Hypothalamus (tissue), 51 donors: ENCODE measurements around the gene SPTY2D1.
"Not testable (repeated sequence)": the region's sequence is repeated elsewhere in the genome, so short reads cannot be mapped to it uniquely, and the experiment has no call there.

Experiments used
- DNase-seq, 51 donors: peaks; one replicate each; lab custom pipeline; 2025; lab: John Stamatoyannopoulos, UW

SPTY2D1 gene

GRCh38 chr11:18623707-18624106, 10.4 kb downstream of the SPTY2D1 start:
- DNase-seq, result no peak

DNA sequence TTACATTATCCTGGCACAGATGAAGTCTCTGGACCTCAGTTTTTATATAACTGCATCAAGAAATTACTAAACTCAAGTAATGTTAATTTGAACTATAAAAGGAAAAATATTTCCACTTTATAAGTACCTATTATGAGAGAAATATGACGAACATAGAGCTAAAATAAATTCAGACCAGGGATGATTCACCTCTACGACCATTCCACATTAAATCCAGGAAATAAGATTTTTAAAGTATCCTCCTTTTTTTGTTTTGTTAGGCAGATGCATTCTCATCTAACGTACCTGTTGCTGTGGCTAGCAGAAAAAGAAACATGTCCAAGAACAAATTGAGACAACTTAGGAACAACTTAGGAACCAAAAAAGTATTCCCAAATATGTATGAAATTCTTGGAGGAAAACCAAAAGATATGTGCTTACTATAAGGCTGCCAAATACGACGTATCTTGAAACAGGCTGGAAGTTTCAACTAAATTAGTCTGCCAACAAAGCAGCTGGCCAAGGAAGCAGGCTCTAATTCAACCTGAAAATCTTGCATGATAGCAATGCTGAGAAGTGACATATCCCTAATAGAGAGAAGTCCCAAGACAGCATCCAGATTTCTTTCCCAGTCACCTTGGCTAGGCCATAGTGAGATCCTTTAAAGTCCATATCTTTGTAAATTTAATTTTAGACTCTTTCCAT, 15.7 kb downstream of the SPTY2D1 start:
- no peak for DNase-seq

GRCh38 chr11:18617688-18618341, 16.3 kb downstream of the SPTY2D1 start:
- DNase-seq, result no peak

GRCh38 chr11:18615628-18616392, 18.3 kb downstream of the SPTY2D1 start:
- no peak for DNase-seq

GRCh38 chr11:18614667-18615066, 19.5 kb downstream of the SPTY2D1 start:
- DNase-seq, result no peak

- DNase-seq, result no peak
These were observed 21.7 kb downstream of the SPTY2D1 start for GRCh38 chr11:18612394-18612793.

GRCh38 chr11:18611196-18611595, 22.9 kb downstream of the SPTY2D1 start:
- no peak for DNase-seq

DNA sequence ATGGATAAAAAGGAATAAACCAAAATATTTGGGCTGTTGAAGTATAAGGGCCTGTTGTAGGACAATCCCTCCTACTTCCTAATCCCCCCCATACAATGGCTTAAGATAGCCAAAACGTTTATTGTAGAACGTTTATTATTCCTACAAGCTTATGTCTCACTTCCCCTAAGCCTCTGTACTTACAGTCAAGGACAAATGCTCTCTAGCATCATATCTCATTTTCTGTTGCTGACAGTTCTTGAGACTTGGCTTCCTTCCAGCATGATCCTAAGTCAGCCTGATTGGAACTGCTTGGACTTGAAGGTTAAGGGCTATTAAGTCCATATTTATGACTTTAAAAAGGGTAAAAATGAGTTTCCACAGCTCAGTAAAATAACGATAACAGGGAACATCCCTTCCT, 25.8 kb downstream of the SPTY2D1 start:
- no peak for DNase-seq

DNA sequence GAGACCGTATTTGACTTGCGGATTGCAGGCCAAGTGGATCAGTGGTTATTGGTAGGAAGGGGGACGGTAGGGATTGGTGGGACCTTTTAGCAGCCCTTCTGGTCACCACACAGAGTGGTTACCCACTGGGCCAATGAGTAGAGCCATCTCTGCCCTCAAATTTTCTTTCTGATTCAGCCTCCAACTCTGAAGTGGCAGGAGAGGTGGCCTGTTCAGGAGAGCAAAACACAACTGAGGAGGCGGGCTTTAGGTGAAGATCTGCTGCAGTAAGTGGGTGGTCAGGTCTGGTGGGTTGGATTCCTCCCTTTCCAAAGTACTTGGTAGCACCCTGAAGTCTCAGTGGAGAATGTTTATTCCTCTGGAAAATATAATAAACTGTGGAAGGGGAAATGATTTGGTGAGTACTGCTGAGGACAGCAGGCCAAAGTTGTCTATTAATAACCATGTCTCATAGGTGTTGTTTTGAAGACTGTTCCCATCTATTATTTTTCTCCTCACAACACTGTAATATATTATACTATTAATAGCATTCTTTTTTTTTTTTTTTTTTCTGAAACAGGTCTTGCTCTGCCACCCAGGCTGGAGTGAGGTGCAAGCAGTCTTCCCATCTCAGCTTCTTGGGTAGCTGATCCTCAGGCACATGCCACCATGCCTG, 33.1 kb downstream of the SPTY2D1 start:
- DNase-seq, result no peak

- DNase-seq, result no peak
These were observed 34.4 kb downstream of the SPTY2D1 start, which contains the start of gene MISFA for GRCh38 chr11:18599739-18600230. Gene MISFA, plus strand, starts transcription at chr11:18599789. Its CDS starts 140 bp downstream, at chr11:18599929.

- DNase-seq, result no peak
These were observed 39.0 kb downstream of the SPTY2D1 start for GRCh38 chr11:18594999-18595749.

DNA sequence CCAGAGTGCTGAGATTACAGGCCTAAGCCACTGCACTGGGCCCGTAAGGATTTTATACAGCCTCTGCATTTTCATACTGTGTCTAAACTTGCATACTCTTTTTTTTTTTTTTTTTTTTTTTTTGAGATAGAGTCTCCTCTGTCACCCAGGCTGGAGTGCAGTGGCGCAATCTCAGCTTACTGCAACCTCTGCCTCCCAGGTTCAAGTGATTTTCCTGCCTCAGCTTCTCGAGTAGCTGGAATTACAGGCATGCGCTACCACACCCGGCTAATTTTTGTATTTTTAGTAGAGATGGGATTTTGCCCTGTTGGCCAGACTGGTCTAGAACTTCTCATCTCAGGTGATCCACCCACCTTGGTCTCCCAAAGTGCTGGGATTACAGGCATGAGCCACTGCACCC, 40.1 kb downstream of the SPTY2D1 start:
- DNase-seq, result not testable (repeated sequence)

DNA sequence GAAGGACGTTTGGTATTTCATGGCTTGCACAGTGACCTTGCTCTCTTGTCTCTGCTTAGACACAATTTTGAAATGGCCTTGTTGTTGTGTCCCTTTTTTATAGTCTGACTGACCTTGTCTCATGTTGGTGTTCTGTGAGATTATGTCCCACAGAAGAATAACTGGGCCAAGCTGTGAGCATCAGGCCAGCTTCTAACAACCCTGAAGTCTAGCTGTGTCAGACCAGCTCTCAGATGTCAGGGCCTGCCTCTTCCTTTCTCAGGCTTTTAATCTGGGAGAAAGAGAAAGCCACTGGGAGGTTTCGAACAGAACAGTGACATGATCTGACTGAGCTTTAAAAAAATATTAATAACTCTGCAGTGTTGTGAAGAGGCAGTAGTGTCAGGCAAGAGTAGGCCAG, 43.6 kb downstream of the SPTY2D1 start:
- DNase-seq, result no peak

- peak; percentile 46 to 91 (median 81) for DNase-seq
These were observed 45.6 kb downstream of the SPTY2D1 start, which contains the start of gene UEVLD for GRCh38 chr11:18588297-18589252. Gene UEVLD, minus strand, starts transcription at chr11:18588734. Its CDS starts 80 bp downstream, at chr11:18588654.

- no peak for DNase-seq
These were observed 52.3 kb downstream of the SPTY2D1 start for GRCh38 chr11:18581825-18582224.

GRCh38 chr11:18580113-18580766, 53.9 kb downstream of the SPTY2D1 start:
- DNase-seq, result no peak

GRCh38 chr11:18578975-18579598, 55.1 kb downstream of the SPTY2D1 start:
- DNase-seq, result no peak

DNA sequence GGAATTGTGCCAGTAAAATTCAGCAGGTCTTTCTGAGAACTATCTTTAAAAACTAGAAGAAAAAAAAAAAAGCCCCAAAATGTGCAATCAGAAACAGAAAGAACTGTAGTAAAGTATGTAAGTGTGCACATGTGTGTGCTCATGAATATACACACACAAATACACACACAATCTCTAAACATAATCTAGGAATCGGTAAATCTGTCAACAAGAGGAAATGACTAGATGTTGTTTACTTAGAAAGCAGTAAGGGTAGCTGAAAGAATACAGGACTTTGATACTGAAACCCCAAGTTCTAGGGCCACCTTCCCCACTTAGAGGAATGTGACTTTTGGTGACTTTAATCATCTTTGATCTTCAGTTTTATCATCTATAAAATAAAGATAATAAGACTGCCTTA, 58.8 kb downstream of the SPTY2D1 start:
- DNase-seq, result no peak
